Ecto neural progenitor cell (in vitro differentiated cells): ENCODE measurements around the gene RIMBP3B.
A peak's percentile ranks its signal among the peaks of the same experiment; 100 is the strongest.
"Not testable (repeated sequence)": the region's sequence is repeated elsewhere in the genome, so short reads cannot be mapped to it uniquely, and the experiment has no call there.

Experiments used
- DNase-seq: peaks from one replicate; pipeline ENCODE4 v3.0.0-alpha.2; 2018; ENCODE audit warnings: low spot score

RIMBP3B gene, protein sequence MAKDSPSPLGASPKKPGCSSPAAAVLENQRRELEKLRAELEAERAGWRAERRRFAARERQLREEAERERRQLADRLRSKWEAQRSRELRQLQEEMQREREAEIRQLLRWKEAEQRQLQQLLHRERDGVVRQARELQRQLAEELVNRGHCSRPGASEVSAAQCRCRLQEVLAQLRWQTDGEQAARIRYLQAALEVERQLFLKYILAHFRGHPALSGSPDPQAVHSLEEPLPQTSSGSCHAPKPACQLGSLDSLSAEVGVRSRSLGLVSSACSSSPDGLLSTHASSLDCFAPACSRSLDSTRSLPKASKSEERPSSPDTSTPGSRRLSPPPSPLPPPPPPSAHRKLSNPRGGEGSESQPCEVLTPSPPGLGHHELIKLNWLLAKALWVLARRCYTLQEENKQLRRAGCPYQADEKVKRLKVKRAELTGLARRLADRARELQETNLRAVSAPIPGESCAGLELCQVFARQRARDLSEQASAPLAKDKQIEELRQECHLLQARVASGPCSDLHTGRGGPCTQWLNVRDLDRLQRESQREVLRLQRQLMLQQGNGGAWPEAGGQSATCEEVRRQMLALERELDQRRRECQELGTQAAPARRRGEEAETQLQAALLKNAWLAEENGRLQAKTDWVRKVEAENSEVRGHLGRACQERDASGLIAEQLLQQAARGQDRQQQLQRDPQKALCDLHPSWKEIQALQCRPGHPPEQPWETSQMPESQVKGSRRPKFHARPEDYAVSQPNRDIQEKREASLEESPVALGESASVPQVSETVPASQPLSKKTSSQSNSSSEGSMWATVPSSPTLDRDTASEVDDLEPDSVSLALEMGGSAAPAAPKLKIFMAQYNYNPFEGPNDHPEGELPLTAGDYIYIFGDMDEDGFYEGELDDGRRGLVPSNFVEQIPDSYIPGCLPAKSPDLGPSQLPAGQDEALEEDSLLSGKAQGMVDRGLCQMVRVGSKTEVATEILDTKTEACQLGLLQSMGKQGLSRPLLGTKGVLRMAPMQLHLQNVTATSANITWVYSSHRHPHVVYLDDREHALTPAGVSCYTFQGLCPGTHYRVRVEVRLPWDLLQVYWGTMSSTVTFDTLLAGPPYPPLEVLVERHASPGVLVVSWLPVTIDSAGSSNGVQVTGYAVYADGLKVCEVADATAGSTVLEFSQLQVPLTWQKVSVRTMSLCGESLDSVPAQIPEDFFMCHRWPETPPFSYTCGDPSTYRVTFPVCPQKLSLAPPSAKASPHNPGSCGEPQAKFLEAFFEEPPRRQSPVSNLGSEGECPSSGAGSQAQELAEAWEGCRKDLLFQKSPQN (N-terminal part only)

GRCh38 chr22:21383701-21384467, at the start of gene RIMBP3B:
Gene RIMBP3B, plus strand, starts transcription at chr22:21383751. Its CDS starts 108 bp downstream, at chr22:21383859.
- not testable (repeated sequence) for DNase-seq

GRCh38 chr22:21357527-21357926, 26.0 kb upstream of the RIMBP3B start:
- not testable (repeated sequence) for DNase-seq

- peak; percentile 41 for DNase-seq
Observed at GRCh38 chr22:21360525-21360924, 23.0 kb upstream of the RIMBP3B start.

DNA sequence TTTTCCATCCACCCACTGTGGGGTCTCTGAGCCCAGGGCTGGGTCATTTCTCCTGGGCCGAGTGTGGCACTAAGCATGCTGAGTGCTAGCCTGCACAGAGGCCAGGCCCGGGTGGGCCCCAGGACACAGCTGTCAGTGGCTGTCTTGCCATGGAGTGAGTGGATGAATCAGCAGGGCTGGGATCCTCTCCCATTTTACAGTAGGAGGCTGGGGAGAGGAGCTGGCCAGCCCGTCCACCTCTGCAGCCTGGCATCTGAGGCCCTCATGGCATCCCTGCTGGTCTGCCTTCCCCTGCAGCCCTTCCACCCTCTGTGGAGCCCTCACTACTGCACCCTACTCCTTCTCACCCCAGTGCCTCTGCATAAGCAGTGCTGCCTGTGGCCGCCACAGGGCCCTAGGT, 21.1 kb upstream of the RIMBP3B start:
- not testable (repeated sequence) for DNase-seq

DNA sequence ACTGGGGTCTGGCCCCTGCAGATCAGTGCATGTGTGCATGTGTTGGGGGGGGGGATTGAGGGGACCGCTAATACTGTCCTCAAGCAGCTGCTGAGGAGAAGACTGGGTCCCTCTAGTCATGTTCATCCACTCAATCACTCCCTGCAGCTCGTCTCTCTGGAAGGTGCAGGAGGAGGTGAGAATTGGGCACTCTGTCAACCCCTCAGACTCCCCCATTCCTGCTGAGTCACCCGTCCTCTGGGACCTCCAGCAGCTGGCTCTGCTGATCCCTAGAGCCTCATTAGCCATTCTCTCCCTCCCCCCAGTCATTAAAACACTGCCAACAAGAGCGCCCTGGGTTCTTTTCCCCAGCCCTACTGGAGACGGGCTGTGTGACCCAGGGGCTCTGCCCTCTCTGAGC, 20.5 kb upstream of the RIMBP3B start:
- not testable (repeated sequence) for DNase-seq

GRCh38 chr22:21363803-21364202, 19.7 kb upstream of the RIMBP3B start:
- DNase-seq, result not testable (repeated sequence)

GRCh38 chr22:21364362-21364761, 19.2 kb upstream of the RIMBP3B start:
- DNase-seq, result not testable (repeated sequence)

- not testable (repeated sequence) for DNase-seq
Observed at GRCh38 chr22:21365337-21365736, 18.2 kb upstream of the RIMBP3B start.

DNA sequence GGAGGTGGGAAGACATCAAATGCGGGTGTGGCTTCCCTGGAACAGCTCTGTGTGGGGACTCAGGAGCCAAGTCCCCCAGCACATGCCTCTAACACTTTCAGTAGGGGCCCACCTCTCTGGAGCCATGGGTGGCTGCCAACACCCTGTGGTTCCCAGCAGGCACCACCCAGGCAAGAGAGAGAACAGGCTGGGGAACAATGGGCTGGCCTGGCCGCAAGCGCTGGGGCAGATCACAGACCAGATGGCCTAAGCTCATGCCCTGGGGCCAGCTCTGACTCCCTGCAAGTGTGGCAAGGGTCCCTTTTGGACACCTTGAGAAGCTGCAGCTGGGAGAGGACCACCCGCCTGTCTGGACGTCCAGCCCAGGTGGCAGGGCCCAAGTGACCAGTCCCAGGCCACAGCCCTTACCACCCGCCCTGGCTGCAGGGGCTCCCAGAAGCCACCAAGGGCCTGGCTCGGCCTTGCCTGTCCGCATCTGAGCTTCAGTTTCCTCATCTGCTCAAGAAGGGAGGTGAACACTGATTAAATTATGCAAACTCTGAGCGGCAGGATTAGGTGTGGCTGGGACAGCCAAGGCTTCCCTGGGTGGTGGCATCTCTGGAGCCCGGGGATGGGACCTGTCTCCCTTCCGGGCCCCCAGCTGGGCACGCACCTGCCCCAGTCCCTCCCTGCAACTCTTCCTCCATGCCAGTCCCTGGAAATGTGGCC, 14.8 kb upstream of the RIMBP3B start:
- DNase-seq, result not testable (repeated sequence)

DNA sequence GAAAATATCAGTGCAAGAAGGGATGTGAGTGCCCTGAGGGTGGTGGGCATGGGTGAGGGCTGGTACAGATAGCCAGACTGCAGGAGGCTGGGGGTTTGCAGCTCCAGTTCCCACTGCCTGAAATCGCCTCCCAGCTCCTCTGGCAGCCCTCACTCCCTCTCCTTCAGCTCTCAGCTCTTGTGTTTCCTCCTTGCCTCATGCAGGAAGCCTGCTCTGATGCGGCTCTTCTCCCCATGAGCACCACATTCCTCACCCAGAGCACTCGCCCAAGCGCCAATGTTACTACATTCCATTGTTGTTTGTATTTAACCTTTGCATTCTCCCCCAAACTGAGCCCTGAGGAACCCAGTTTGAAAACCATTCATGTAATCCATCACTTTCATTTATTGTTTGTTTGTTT, 7.7 kb upstream of the RIMBP3B start:
- DNase-seq, result not testable (repeated sequence)

- DNase-seq, result not testable (repeated sequence)
Observed at GRCh38 chr22:21384468-21385357, 1.2 kb downstream of the RIMBP3B start.

- not testable (repeated sequence) for DNase-seq
Observed at GRCh38 chr22:21389480-21389879, 5.9 kb downstream of the RIMBP3B start.

DNA sequence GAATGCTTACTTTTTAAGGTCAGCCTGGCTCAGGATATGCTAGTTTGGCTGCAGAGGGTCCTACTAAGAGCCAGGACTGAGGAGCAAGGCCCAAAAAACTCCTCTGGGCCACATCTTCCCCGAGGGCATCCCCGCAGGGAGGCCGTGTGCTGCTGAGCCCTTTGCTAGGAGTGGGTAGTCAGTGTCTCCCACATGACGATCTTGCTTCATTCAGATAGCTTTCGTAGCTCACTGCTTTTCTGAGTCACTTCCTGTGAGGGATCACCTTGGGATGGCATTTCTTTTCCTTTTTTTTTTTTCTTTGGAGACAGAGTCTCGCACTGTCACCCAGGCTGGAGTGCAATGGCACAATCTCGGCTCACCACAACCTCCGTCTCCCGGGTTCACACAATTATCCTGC, 6.5 kb downstream of the RIMBP3B start:
- DNase-seq, result not testable (repeated sequence)

DNA sequence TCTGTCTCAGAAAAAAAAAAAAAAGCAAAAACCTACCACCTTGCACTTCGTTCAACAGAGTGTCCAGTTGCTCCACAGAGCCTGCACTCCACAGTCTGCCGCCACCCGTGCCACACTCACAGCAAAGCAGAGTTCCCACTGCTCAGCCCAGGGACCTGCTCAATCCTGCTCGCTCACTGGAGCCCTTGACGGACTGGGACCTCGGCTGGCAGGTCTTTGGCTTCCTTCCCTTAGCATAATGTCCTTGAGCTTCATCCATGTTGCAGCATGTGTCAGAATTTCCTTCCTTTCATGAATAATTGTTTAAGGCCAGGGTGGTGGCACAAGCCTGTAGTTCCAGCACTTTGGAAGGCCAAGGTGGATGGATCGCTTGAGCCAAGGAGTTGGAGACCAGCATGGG, 11.1 kb downstream of the RIMBP3B start:
- not testable (repeated sequence) for DNase-seq

DNA sequence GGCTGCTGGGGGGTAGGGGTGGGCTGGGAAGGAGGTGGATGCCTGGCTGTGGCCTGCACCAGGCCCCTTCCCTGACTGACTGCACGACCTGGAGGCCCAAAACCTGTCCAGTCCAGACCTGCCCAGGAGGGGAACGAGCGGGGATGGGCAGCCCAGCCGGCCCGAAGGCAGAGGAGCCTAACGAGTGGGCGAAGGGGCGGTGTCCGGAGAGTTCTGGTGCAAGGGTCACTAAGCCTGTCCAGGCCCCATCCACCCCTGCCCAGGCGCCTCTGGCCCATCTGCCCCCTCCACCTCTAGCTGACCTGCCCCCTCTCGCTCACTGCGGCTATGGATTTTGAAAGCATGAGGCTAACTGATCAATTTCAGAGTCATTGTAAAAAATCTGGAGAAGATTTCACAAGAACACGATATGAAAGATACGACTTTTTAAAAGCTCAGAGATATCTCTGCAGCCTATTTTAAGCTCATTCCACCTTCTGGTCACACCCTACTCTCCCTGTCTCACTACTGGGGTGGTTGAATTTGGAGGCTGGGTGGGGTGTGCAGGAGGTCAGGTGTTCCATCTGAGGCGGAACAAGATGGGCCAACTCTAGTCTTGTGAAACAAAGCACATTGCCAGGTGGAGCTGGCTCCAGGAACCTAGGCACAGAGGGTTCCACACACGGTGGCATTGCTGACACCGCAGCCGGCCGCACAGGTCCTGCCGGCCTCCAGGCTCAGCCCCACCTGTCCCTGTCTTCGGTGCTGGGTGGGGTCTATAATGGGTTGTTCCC, 17.8 kb downstream of the RIMBP3B start:
- not testable (repeated sequence) for DNase-seq

- DNase-seq, result not testable (repeated sequence)
Observed at GRCh38 chr22:21402763-21403314, 19.3 kb downstream of the RIMBP3B start.

- not testable (repeated sequence) for DNase-seq
Observed at GRCh38 chr22:21407139-21407538, 23.6 kb downstream of the RIMBP3B start.

- not testable (repeated sequence) for DNase-seq
Observed at GRCh38 chr22:21407792-21408191, 24.2 kb downstream of the RIMBP3B start.
